Natural killer cell (primary cell): ENCODE measurements around the gene GARIN5A. TPM values are rescaled to one million over a fixed set of nuclear protein-coding genes. Genes with fewer than 3 reads are reported as not detected.

Experiments
- ATAC-seq, 3 donors: fragments of 150-1000 bp in 2 of 3; fragments of 200-7000 bp in 1 of 3; cut with Tn5 transposase; 1 replicate in 1 of 3; 2 replicates in 2 of 3; pipeline ENCODE4 v1.10.0; 2021; ENCODE audit warnings: mild to moderate bottlenecking in 2 of 3, moderate library complexity in 2 of 3
- DNase-seq, 2 donors: peaks; one replicate each; pipeline versions ENCODE4 v3.0.0 to v3.0.0-alpha.2; 2013 to 2021; ENCODE audit warnings: mixed read lengths in 1 of 2
- H3K27ac ChIP-seq: one replicate; pipeline ENCODE4 v1.5.1; 2013; ENCODE audit warnings: mild to moderate bottlenecking, low read length
- H3K27me3 ChIP-seq: one replicate; pipeline ENCODE4 v1.6.1; 2013; ENCODE audit warnings: low read length; ENCODE audit not compliant: control insufficient read depth, insufficient read depth
- H3K36me3 ChIP-seq: one replicate; pipeline ENCODE4 v1.6.1; 2013; ENCODE audit warnings: low read length; ENCODE audit not compliant: control insufficient read depth, insufficient read depth
- H3K4me1 ChIP-seq: one replicate; pipeline ENCODE4 v1.6.1; 2013; ENCODE audit warnings: low read length; ENCODE audit not compliant: control insufficient read depth, insufficient read depth
- H3K4me3 ChIP-seq: one replicate; pipeline ENCODE4 v1.5.1; 2013; ENCODE audit warnings: low read length
- H3K9me3 ChIP-seq: one replicate; pipeline ENCODE4 v1.6.1; 2013; ENCODE audit warnings: low read length; ENCODE audit not compliant: control insufficient read depth, insufficient read depth
- H3K27ac Mint-ChIP-seq, 2 donors: one replicate each; pipeline ENCODE4 v1.8.0; 2022; ENCODE audit warnings: mild to moderate bottlenecking in 2 of 2, mixed read lengths in 2 of 2, moderate library complexity in 1 of 2
- H3K27me3 Mint-ChIP-seq, 2 donors: one replicate each; pipeline ENCODE4 v1.8.0; 2022; ENCODE audit warnings: low read depth in 2 of 2, mixed read lengths in 2 of 2
- H3K36me3 Mint-ChIP-seq: one replicate; pipeline ENCODE4 v1.8.0; 2022; ENCODE audit warnings: mixed read lengths
- H3K4me1 Mint-ChIP-seq, 2 donors: one replicate each; pipeline ENCODE4 v1.8.0; 2022; ENCODE audit warnings: mixed read lengths in 2 of 2
- H3K4me3 Mint-ChIP-seq: one replicate; pipeline ENCODE4 v1.8.0; 2022; ENCODE audit warnings: mild to moderate bottlenecking, moderate library complexity, mixed read lengths
- H3K9me3 Mint-ChIP-seq, 2 donors: one replicate each; pipeline ENCODE4 v1.8.0; 2022; ENCODE audit warnings: mixed read lengths in 2 of 2
- WGBS: methylation state at CpG from one replicate; pipeline ENCODE4 v1.1.7; 2013; ENCODE audit warnings: missing lambda C conversion rate; ENCODE audit not compliant: insufficient coverage; 5-methylcytosine and 5-hydroxymethylcytosine counted together
- intact Hi-C: fragments of 100-400 bp; cut with micrococcal nuclease; formaldehyde crosslinking; loops from one replicate; pipeline ENCODE4 v1.14.2; 2022
- total RNA-seq, 4 donors: library from RNA; stranded (reverse); fragments of 120-200 nt in 1 of 4; gene quantifications; one replicate each; pipeline versions ENCODE4 v1.2.3 to v1.2.4, GENCODE V29; 2013 to 2022
- TF ChIP-seq, protein P1 (sequence below): fragments of 200-600 bp; IDR thresholded peaks from one replicate; pipeline ENCODE4 v1.8.0; 2022; ENCODE audit warnings: antibody characterized with exemption

The GARIN5A gene
- total RNA-seq, 3 donors from 2014 or later (not counting 1 experiment from before 2014, with no cell fraction given), result 0.59 TPM; not detected in 2

GRCh38 chr19:50492303-50493052 lies 15.8 kb upstream of the GARIN5A start:
- DNase-seq (peak in 1 of 2 donors; percentile 46), ATAC-seq (peak; percentile 80 to 85 (median 82))
- Histone ChIP-seq H3K4me3 (no peak overlapping the region), H3K27me3 (no peaks in the 10 kb centered on the region), H3K9me3 (no peaks in the 10 kb centered on the region), H3K4me1 (peaks cover 12% of the 10 kb centered on the region), H3K27ac (no peak overlapping the region), H3K36me3 (no peaks in the 10 kb centered on the region)
- peak overlapping the region in 1 of 2 donors; percentile 41 for H3K27ac Mint-ChIP-seq
- intact Hi-C loops, result no loop called here
- WGBS, result 11% methylated on average over 10 of the region's 12 CpGs
- H3K4me3 Mint-ChIP-seq, result no peak overlapping the region
- H3K4me1 Mint-ChIP-seq, result peaks cover 5 to 29% of the 10 kb centered on the region in 2 donors
- H3K36me3 Mint-ChIP-seq, result no peaks in the 10 kb centered on the region
- H3K9me3 Mint-ChIP-seq, result no peaks in the 10 kb centered on the region
- TF ChIP-seq, protein P1, sequence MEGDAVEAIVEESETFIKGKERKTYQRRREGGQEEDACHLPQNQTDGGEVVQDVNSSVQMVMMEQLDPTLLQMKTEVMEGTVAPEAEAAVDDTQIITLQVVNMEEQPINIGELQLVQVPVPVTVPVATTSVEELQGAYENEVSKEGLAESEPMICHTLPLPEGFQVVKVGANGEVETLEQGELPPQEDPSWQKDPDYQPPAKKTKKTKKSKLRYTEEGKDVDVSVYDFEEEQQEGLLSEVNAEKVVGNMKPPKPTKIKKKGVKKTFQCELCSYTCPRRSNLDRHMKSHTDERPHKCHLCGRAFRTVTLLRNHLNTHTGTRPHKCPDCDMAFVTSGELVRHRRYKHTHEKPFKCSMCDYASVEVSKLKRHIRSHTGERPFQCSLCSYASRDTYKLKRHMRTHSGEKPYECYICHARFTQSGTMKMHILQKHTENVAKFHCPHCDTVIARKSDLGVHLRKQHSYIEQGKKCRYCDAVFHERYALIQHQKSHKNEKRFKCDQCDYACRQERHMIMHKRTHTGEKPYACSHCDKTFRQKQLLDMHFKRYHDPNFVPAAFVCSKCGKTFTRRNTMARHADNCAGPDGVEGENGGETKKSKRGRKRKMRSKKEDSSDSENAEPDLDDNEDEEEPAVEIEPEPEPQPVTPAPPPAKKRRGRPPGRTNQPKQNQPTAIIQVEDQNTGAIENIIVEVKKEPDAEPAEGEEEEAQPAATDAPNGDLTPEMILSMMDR, result no peak
- no peaks in the 10 kb centered on the region for H3K27me3 Mint-ChIP-seq

DNA sequence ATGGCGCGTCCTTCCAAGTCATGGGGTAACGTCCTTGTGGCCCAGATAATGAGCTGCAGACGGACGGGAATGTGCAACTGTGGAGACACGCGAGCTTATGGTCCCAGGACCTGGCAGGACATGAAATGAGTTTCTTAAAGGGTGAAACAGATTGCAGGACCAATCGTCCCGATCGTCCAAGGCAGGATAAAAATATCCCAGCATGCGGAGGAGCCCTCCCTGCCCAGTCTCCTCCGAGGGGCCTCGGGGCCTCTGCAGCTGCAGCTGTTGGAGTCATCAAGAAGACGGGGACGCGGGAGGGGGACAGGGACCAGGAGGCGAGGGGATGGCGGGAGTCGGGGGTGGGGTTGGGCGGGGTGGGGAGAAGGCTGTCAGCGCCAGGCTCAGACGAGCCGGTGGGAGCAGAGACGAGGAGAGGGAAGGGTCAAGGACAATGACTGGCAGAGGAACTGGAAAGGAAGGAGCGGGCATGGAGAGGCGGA lies 14.4 kb upstream of the GARIN5A start:
- H3K36me3 Mint-ChIP-seq, result no peaks in the 10 kb centered on the region
- no peaks in the 10 kb centered on the region for H3K27me3 Mint-ChIP-seq
- Histone ChIP-seq H3K36me3 (no peaks in the 10 kb centered on the region), H3K27me3 (no peaks in the 10 kb centered on the region), H3K4me3 (no peak overlapping the region), H3K27ac (no peak overlapping the region), H3K9me3 (no peaks in the 10 kb centered on the region), H3K4me1 (peaks cover 12% of the 10 kb centered on the region)
- TF ChIP-seq, protein P1, result no peak
- no peak for ATAC-seq
- intact Hi-C loops, result no loop called here
- no peak for DNase-seq
- 79% methylated on average over 26 of the region's 26 CpGs for WGBS
- H3K9me3 Mint-ChIP-seq, result no peaks in the 10 kb centered on the region
- peaks cover 5 to 34% of the 10 kb centered on the region in 2 donors for H3K4me1 Mint-ChIP-seq
- H3K4me3 Mint-ChIP-seq, result no peak overlapping the region
- peak overlapping the region in 1 of 2 donors; percentile 41 for H3K27ac Mint-ChIP-seq

- Histone ChIP-seq H3K4me3 (no peak overlapping the region), H3K36me3 (no peaks in the 10 kb centered on the region), H3K27me3 (no peaks in the 10 kb centered on the region), H3K4me1 (peaks cover 12% of the 10 kb centered on the region), H3K9me3 (no peaks in the 10 kb centered on the region), H3K27ac (no peak overlapping the region)
- no peak for DNase-seq
- no peak for ATAC-seq
- Mint-ChIP-seq H3K4me3 (no peak overlapping the region), H3K27me3 (no peaks in the 10 kb centered on the region), H3K9me3 (no peaks in the 10 kb centered on the region), H3K27ac (no peak overlapping the region), H3K36me3 (no peaks in the 10 kb centered on the region), H3K4me1 (peaks cover 5 to 39% of the 10 kb centered on the region in 2 donors)
- intact Hi-C loops, result no loop called here
- 98% methylated on average over 17 of the region's 18 CpGs for WGBS
- TF ChIP-seq, protein P1, result no peak
These were observed 13.8 kb upstream of the GARIN5A start for GRCh38 chr19:50490411-50490811.
